Bronchial epithelial cell (primary cell): ENCODE results near the gene MBOAT7. TPM values are rescaled to one million over a fixed set of nuclear protein-coding genes. Genes with fewer than 3 reads are reported as not detected.

Experiments used
- DNase-seq: peaks from one replicate; pipeline ENCODE4 v3.0.0-alpha.2; 2010; ENCODE audit warnings: low read depth
- FAIRE-seq: peaks from 2 replicates; lab custom pipeline; 2011; peaks lifted over from hg19 to GRCh38; lab: Jason Lieb, UNC
- H3K27me3 ChIP-seq: 2 replicates; pipeline ENCODE4 v1.5.1; 2011; ENCODE audit warnings: low read length; ENCODE audit not compliant: control insufficient read depth, insufficient read depth
- H3K36me3 ChIP-seq: 2 replicates; pipeline ENCODE4 v1.5.1; 2011; ENCODE audit warnings: low read length; ENCODE audit not compliant: control insufficient read depth, insufficient read depth
- H3K4me3 ChIP-seq: 2 replicates; pipeline ENCODE4 v1.5.1; 2011; ENCODE audit warnings: mild to moderate bottlenecking, low read depth, low read length, control low read depth
- total RNA-seq: library from RNA; depleted of rRNA; stranded (reverse); fragments of >200 nt; gene quantifications from 2 replicates; pipeline ENCODE4 v1.2.1, GENCODE V29; 2014
- TF ChIP-seq, protein P1 (sequence below): IDR thresholded peaks from 2 replicates; pipeline ENCODE4 v1.5.1; 2011; ENCODE audit warnings: mild to moderate bottlenecking, moderate library complexity, low read length, control low read depth, inconsistent platforms; ENCODE audit not compliant: insufficient read depth, severe bottlenecking

MBOAT7 gene
- total RNA-seq, 1 donor from 2014 or later = 6.8 TPM

- no peak for DNase-seq
- no peak overlapping the region for H3K4me3 ChIP-seq
- no peak for FAIRE-seq
- TF ChIP-seq, protein P1, sequence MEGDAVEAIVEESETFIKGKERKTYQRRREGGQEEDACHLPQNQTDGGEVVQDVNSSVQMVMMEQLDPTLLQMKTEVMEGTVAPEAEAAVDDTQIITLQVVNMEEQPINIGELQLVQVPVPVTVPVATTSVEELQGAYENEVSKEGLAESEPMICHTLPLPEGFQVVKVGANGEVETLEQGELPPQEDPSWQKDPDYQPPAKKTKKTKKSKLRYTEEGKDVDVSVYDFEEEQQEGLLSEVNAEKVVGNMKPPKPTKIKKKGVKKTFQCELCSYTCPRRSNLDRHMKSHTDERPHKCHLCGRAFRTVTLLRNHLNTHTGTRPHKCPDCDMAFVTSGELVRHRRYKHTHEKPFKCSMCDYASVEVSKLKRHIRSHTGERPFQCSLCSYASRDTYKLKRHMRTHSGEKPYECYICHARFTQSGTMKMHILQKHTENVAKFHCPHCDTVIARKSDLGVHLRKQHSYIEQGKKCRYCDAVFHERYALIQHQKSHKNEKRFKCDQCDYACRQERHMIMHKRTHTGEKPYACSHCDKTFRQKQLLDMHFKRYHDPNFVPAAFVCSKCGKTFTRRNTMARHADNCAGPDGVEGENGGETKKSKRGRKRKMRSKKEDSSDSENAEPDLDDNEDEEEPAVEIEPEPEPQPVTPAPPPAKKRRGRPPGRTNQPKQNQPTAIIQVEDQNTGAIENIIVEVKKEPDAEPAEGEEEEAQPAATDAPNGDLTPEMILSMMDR = no peak
- H3K36me3 ChIP-seq = peaks cover 2% of the 10 kb centered on the region
- no peaks in the 10 kb centered on the region for H3K27me3 ChIP-seq
Observed at GRCh38 chr19:54193011-54193410, 3.6 kb upstream of the MBOAT7 start.

DNA sequence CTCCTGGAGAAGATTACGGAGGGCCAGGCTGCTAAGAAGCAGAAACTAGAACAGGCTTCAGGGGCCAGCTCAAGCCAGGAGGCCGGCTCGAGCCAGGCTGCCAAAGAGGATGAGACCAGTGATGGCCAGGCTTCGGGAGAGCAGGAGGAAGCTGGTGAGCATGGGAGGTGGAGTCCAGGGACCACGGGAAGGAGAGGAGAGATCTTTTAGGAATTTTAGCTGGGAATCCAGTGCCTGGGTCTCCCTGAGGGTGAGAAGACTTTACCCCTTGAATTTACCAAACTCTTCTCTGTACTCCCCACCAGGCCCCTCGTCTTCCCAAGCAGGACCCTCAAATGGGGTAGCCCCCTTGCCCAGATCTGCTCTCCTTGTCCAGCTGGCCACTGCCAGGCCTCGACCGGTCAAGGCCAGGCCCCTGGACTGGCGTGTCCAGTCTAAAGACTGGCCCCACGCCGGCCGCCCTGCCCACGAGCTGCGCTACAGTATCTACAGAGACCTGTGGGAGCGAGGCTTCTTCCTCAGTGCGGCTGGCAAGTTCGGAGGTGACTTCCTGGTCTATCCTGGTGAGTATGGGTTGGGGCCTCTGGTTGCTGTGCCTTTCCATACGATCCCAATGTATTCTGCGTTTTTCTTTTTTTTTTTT lies 2.6 kb upstream of the MBOAT7 start:
- Histone ChIP-seq H3K36me3 (peaks cover 6% of the 10 kb centered on the region), H3K4me3 (peak overlapping the region; percentile 82), H3K27me3 (no peaks in the 10 kb centered on the region)
- DNase-seq = no peak
- FAIRE-seq = no peak
- TF ChIP-seq, protein P1 = no peak

GRCh38 chr19:54191011-54191810 lies 1.8 kb upstream of the MBOAT7 start, which contains the start of gene TSEN34:
Gene TSEN34, plus strand, starts transcription at chr19:54191308. Its CDS starts 57 bp downstream, at chr19:54191365.
- TF ChIP-seq, protein P1 = no peak
- peaks cover 8% of the 10 kb centered on the region for H3K36me3 ChIP-seq
- no peaks in the 10 kb centered on the region for H3K27me3 ChIP-seq
- DNase-seq (no peak), FAIRE-seq (no peak)
- H3K4me3 ChIP-seq = peak within 1 kb of the TSS; percentile 82

GRCh38 chr19:54190503-54191010 lies 1.2 kb upstream of the MBOAT7 start:
- Histone ChIP-seq H3K4me3 (peak overlapping the region; percentile 82), H3K27me3 (no peaks in the 10 kb centered on the region), H3K36me3 (peaks cover 8% of the 10 kb centered on the region)
- FAIRE-seq = no peak
- TF ChIP-seq, protein P1 = no peak
- peak; percentile 97 for DNase-seq

DNA sequence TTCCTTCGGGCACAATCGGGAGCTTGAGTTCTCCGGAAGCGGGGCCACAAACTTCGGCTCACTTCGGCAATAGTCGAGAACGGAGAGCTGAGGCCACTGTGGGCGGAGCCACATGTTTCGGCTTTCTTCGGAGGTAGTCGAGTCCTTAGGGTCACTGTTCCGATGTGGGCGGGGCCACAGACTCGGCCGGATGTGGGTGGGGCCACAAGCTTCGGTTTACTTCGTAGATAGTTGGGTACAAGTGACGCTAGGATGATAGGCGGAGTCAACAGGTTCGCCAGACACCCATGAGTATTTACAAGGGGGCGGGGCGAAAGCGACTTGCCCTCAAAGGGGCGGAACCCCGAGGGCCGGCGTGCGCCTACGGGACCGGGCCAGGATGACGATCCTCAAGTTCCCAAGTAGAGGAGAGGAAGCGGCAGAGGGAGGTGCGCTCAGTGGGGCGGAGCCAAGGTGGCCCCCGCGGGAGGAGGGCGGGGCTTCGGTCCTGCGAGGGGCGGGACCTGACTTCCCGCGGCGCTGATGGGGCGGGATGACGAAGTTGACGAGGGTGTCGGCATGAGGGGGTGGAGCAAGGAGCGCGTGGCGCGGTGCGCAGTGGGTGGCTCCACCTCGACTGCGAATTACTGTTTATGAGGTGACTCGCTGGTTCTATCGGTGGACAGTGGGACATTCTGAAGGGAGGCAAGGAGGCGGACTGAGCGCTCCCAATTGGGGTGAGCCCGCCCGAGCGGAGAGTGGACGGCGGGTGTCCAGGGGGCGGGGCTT lies 539 bp upstream of the MBOAT7 start:
- Histone ChIP-seq H3K27me3 (no peaks in the 10 kb centered on the region), H3K36me3 (peaks cover 10% of the 10 kb centered on the region), H3K4me3 (peak overlapping the region; percentile 82)
- peak; percentile 99 for FAIRE-seq
- TF ChIP-seq, protein P1 = no peak
- DNase-seq = peak; percentile 99
